OCI-LY3 (cell line): ENCODE results near the gene GNAQ.

Experiments used
- EZH2phosphoT487 ChIP-seq: fragments of 200-600 bp; shearing (Covaris generic); IDR thresholded peaks from 2 replicates; pipeline ENCODE4 v1.6.1; 2018; ENCODE audit warnings: antibody characterized with exemption, mixed run types, low read depth
- TF ChIP-seq, protein P1 (sequence below): fragments of 200-600, 300-600 bp; sonication (generic); IDR thresholded peaks from 2 replicates; pipeline ENCODE4 v1.5.1; 2014; ENCODE audit warnings: antibody characterized with exemption, low read length, low read depth

- TF ChIP-seq, protein P1, sequence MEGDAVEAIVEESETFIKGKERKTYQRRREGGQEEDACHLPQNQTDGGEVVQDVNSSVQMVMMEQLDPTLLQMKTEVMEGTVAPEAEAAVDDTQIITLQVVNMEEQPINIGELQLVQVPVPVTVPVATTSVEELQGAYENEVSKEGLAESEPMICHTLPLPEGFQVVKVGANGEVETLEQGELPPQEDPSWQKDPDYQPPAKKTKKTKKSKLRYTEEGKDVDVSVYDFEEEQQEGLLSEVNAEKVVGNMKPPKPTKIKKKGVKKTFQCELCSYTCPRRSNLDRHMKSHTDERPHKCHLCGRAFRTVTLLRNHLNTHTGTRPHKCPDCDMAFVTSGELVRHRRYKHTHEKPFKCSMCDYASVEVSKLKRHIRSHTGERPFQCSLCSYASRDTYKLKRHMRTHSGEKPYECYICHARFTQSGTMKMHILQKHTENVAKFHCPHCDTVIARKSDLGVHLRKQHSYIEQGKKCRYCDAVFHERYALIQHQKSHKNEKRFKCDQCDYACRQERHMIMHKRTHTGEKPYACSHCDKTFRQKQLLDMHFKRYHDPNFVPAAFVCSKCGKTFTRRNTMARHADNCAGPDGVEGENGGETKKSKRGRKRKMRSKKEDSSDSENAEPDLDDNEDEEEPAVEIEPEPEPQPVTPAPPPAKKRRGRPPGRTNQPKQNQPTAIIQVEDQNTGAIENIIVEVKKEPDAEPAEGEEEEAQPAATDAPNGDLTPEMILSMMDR, result no peak
- no peak for TF ChIP-seq EZH2phosphoT487
Measured at GRCh38 chr9:77680581-77680980, 351.0 kb downstream of the GNAQ start.
